DMS 273 (cell line): ENCODE data around the gene PTPRG.

Experiments used
- DNase-seq: peaks from one replicate; lab custom pipeline; 2025; ENCODE audit not compliant: unreplicated experiment; lab: John Stamatoyannopoulos, UW

Gene PTPRG

DNA sequence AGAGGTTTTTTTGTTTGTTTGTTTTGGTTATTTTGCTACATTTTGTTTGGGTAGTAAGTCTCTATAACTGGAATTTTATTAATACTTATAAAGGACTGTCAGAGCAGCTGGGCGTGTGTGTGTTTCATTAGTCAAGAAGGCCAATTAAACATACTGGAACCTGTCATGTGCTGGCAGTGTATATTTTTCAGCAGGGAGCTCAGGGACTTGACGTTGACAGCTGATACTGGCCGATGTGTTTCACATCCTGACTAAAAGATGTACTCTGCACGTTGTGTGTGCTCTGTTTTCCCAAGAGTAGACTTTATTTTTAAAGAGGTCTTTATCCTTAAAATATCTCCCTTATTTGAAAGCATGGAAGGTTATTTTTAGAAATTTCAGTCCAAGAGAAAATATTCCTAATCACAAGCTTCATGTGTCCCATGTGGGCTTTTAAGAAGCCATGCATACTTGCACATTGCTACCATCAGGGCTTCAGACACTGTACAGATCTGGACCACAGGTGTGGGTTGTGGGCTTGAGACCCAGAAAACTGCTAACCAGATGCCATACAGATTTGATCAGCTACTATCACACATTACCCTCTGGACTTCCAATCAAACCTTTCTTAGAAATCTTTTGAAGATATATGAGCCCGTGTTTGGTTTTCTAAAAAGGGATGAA, 676.0 kb downstream of the PTPRG start:
- DNase-seq, result peak; percentile 53

DNA sequence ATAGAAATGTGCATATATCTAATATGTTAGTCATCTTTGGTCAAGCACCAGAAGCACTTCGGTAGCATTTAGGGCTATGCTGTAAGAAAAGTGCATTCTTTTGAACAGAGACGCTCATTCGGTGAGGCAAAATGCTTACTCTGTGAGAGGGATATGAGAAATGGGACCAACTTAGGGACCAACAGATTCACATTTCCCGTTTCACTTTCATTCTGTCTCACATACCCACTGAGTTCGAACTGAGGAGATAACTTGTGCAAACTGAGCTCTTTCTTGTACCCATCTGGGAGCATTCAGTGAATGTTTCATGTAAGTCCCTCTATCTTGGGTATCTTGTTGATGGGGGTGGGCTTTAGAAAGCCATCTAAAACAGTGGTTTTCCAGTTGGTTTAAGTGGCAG, 676.6 kb downstream of the PTPRG start:
- no peak for DNase-seq

DNA sequence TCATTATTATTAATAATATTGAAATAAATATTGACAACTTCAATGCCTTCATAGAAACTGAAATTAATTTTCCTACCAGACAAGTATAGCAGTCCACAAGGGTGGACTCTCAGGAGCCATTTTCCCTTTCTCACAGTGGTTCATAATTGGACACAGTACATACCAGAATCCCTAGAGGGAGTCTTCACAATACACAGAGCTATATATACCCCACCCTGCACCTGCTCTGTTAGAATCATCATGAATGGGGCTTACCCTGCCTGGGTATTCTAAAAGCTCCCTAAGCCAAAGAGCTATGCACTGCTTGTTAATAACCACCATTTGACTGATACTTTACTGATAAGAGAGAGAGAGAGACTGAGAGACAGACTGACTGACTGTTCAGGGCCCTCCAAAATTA, 677.1 kb downstream of the PTPRG start:
- peak; percentile 12 for DNase-seq

DNA sequence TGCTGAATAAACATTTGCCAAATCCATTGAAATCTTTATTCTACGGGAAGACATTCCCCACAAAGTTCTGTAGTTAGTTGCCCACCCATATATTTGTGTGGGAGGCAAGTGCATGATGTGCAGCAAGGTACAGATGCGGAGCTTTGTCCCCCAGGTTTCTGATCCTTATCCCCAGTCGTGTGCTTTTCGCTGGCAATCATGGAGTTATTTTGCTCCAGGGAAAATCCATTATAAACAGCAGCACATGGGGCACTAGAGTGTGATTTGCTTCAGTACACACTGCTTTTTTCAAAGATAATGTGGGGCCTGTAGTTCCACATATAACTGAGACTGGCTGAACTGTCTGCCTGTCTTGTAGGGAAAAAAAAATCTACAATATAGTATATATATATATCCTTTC, 679.9 kb downstream of the PTPRG start:
- DNase-seq, result peak; percentile 2

DNA sequence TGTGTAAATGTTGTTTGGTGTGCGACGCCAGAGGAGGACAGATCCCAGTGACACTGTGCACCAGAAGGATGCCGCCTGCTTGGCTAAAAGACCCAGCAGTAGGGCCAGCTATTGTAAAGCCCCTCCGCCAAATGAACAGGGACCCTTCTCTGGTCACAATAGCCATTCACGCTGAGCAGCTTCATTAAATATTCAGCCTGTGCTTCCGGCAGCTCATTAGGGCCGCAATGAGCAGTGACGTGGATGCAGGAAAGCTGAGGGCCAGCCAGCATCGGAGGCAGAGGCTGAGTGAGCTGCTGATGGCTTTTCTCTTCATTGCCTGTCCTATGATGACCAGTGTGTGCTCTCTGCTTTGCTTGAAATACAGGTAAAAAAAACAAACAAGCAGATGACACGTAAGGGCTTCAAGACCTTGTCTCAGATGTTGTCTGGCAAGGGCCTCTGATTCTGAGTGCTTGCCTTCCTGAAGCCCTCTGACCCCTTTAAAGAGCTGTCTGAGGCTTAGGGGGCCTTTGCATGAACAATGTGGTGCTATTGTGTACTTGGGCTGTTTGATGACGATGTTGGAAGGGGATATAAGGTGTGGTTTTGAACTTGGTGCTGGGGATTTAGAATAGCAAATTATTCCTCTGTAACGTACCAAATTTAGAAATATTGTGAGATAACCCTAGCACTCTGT, 681.6 kb downstream of the PTPRG start:
- no peak for DNase-seq

- peak; percentile 83 for DNase-seq
These were observed 684.7 kb downstream of the PTPRG start for GRCh38 chr3:62246094-62246493.

GRCh38 chr3:62246985-62247384, 685.6 kb downstream of the PTPRG start:
- peak; percentile 28 for DNase-seq

- DNase-seq, result peak; percentile 8
These were observed 687.5 kb downstream of the PTPRG start for GRCh38 chr3:62248734-62249483.

DNA sequence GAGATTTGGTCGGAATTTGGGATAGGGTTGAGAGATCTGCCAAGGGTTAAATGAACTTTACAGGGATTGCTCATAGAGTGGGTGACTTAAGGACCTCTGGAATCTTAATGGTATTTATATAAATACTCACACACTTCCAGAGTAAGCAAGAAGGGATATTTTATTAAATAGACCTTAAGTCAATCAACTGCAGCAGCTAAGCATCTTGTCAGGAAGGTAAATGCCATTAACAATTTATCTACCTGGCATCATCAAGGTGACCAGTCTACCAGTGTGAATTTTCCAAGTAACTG, 688.1 kb downstream of the PTPRG start:
- no peak for DNase-seq

DNA sequence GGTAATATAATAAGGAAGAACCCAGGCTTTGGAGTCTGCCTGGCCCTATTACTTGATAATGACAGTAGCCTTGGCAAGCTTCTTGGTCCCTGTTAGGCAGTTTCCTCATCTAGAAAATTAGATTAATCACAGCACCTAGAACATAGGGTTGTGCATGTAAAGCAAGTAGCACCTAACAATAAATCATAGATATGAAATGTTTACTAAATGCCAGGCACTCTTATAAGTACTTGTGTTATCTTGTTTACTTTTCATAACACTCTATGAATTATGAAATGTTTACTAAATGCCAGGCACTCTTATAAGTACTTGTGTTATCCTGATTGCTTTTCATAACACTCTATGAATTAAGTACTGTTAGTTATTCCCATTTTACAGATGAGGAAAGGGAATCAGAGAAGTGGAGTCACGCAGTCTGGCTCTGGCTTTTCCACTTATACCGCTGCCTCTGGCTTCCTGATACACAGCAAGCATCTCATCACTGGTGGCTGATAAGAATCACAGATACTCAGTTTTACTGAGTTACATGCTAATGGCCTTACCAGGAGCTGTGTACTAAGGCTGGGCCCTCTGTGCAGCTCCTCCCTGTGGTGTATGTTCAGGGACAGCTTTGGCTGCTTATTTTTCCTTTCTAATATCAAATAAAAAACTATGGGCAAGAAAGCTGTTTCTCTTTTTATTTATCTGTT, 688.6 kb downstream of the PTPRG start:
- peak; percentile 4 for DNase-seq

DNA sequence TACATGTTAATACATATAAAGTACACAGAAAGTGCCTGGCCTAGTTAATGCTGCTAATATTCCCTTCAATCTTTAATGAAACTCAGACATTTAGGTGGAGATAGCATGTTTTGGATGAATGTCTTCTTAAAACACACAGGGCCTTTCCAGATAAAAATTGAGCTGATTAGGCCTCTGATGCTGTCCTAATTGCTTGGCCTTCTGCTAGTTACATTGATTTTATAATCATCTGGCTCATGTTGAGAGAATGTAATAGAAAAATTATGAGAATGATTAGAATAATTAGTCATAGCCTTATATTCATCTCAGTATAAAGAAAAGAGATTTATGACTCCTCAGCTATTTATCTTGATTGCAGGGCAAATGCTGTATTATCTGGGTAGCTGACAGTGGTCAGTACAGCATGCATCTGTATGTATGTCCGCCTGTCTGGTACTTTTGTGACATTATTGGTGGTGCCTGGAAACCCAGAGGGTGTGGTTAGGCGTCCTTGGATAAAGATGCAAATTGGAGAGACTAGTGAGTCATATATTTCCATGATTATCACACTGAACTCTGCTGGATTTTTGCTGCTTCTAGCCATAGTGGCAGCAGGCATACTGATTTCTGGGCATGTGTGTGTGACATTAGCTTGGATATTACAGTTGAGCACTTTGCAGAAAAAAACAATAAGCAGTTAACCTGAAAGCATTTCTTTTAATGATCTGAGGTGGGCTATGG, 691.2 kb downstream of the PTPRG start:
- DNase-seq, result peak; percentile 33

DNA sequence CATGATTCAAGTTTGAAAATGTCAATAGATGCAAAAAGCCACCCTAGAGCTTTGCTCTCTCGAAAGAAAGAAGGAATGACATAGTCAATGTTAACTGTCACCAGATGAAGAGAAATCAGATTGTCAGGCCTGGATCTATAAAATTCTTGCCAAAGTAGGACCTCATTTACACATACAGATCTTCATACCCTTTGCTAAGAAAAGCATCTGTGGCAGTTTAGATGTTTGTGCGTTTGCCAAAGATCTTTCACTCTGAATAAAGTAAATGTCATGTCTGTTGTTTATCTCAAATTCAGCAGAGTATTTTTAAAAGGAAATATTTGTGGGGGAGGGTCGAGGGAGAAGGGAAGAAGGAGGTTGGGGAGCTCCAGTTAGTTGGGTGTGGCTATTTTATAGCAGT, 692.6 kb downstream of the PTPRG start:
- no peak for DNase-seq

DNA sequence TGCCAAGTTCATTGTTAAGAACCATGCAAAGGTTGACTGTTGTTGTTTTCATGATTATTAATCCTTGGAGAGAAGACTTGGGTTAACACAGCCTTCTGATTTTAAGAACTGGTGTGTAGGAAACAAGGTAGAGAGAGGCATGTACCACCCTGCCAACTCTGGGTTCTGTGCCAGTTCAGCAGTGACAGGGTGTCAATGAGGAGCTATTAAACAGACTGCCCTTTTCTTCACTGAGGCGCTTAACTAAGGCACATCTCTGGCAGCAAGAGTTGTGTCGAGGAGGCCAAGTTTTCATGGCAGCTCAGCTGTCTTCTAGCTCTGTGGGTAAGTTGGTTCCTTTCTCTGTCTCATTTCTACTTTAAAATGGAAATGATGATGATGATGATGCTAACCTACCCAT, 694.4 kb downstream of the PTPRG start:
- no peak for DNase-seq

DNA sequence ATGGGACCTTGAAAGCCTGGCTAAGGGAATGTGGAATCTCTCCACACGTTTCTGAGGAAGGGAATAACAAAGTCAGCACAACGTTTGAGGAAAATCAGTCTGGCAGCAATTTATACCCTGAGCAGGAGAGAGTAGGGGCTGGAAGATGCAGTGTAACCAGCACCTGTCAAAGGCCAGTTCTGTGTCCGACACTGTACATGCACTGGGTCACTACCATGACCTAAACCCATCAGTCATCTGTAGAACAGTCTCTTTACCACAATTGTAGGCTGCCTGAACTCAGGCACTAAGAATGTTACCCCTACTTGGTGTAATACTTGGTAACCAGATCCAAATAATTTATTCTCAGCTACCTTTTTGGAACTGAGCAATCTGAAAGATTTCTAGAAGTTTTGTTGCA, 698.6 kb downstream of the PTPRG start:
- DNase-seq, result no peak

- peak; percentile 8 for DNase-seq
These were observed 699.3 kb downstream of the PTPRG start for GRCh38 chr3:62260655-62261054.

DNA sequence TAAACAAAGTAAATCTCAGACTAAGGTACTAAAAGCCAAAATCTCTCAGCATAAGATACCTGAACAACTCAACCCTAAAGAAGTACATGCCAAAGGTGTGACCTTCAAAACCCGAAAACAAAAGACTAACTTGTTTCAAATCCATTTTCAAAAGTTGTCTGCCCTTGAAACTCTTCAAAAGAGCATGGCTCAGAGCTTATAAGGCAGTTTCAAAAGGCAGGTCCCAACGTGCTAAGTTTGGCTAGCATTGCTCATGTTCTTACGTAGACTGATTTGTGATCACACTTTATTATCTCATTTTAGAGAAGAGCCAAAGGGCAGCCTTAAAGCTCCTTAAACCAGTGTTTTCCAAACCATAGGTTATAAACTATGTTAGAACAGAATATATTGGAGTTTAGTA, 699.8 kb downstream of the PTPRG start:
- peak; percentile 79 for DNase-seq

DNA sequence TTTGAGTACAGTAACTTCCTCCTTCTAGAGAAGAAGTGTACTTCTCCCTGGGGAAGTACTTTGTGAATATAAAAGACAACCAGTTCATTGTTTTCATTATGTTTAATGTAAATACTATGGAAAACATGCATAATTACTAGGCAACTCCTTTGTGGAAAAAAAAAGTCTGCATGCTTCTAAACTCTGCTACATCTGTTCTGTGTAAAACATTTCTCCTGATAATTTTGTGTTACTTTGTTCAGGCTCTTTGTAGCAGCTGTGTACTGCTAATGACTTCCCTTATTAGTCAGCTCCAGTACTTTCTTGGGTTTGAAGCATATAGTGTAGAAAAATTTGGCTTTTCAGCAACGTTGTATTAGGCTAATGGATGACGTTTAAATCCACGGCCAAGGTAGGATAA, 700.4 kb downstream of the PTPRG start:
- DNase-seq, result peak; percentile 64

GRCh38 chr3:62265528-62265927, 704.2 kb downstream of the PTPRG start:
- DNase-seq, result peak; percentile 3

DNA sequence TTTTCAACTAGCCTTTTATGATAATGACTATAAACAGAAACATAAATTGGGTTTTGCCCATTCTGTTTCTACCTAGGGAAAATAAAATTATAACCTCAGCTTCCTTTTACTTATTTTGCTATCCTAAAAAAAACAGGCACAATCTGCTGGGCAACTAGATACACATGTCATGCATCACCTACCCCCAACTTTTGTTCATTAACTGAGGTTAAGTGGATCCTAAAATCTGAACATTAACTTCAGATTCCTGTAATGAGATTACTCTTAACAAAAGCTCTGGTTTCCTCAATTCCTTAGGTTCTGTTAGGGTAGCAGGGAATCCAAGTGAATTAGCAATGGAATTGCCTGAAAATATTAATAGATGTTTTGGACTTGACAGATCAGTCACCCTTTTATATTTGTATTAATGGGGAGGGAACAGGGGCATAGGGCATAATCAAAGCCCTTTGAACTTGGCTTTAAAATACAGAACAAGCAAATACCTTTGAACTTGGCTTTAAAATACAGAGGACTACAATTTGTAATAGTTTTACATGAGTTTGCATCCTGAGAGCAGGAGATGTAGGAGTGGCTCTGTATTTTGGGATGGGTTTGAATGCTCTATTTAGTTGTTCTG, 705.4 kb downstream of the PTPRG start:
- no peak for DNase-seq

DNA sequence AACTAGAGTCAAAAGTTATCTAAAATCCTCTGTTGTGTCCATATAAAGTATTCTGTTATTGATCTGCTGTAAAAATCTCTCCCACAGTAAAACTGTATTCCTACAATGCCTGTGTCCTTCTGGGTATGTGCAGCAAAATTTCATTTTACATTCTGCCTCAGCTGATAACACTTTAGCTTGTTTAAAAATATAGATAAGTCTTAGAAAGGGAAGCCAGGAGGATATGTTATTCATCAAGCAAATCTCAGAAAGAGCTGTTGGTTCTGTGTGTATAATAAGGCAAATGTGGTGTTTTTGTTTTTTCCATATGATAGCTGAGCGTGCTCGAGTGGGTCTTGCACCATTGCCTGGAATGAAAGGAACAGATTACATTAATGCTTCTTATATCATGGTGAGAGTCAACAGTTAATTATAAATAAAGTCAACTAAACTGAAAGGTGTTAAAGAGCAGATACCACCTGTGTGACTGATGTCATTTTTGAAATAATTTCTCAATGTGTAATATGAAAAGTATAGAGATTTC, 715.3 kb downstream of the PTPRG start:
- DNase-seq, result no peak
